ENCODE results near the gene CBY3. TPM values are rescaled to one million over a fixed set of nuclear protein-coding genes. Genes with fewer than 3 reads are reported as not detected.

Gene CBY3
- total and polyA plus RNA-seq, 2 of the 8 experiments (the other 6 are each of a cell fraction or from before 2014, with no cell fraction given), result 0.39 TPM

DNA sequence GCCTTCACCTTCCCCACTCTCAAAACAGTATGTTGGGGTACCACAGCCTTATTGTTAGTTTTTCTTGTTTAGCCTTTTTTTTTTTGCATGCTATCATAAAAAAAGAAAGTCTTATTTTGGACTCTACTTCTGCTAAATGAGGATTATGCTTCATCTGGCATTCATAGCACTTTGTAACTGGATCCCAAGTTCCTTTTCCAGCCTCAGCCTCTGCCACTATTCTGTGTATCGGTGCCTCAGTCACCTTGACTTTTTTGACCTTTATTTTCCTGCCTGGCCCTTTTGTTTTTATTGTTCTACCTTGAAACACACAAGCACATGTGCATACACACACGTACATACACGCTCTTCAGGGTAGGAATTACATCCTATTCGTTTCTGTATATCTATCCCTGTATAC, 43.3 kb upstream of the CBY3 start:
- POLR2A ChIA-PET (ENCODE audit: partially characterized antibody), result interaction anchor here (0.6 to 1.2 kb wide), 4 partner anchors 8 to 356 kb away, joined by 3 to 5 read pairs (median 4); partner anchors contain the start of genes HNRNPH1 and MAML1
- Histone ChIP-seq H4K8ac (ENCODE audit: extremely low read depth, insufficient read depth, low read length) (no peak overlapping the region), H2BK5ac (ENCODE audit: low read depth, low read length) (no peak overlapping the region), H3K14ac (ENCODE audit: insufficient read length) (no peak overlapping the region), H2BK12ac (ENCODE audit: low read depth, low read length) (no peak overlapping the region), H3K9me3 (ENCODE audit: insufficient read depth in 2 of 2, low read depth in 1 of 2, low read length in 1 of 2) (no peaks in the 10 kb centered on the region), H2AFZ (ENCODE audit: low read length) (no peak overlapping the region), H3K18ac (ENCODE audit: extremely low read depth, low read length) (no peak overlapping the region), H3K79me1 (ENCODE audit: low read depth, low read length) (no peaks in the 10 kb centered on the region; the same call in 1 of the 2 replicates), H2BK15ac (ENCODE audit: low read length) (no peak overlapping the region), H3K23ac (ENCODE audit: insufficient read length) (no peak overlapping the region), H3K27ac (ENCODE audit: low read depth, low read length) (no peak overlapping the region), H2BK120ac (replicated peaks; ENCODE audit: low read depth, low read length) (no peak overlapping the region), H3K23me2 (ENCODE audit: low read depth, low read length) (no peaks in the 10 kb centered on the region), H4K91ac (replicated peaks; ENCODE audit: insufficient read length, low read length) (no peak overlapping the region), H3K36me3 (ENCODE audit: control insufficient read depth in 2 of 4, insufficient read depth in 4 of 4, low read length in 3 of 4) (peaks cover 58 to 97% (median 82%) of the 10 kb centered on the region in 4 experiments), H3K56ac (replicated peaks; ENCODE audit: insufficient read length, low read depth, low read length) (no peak overlapping the region), H4K20me1 (replicated peaks in 1 of 2; ENCODE audit: control insufficient read depth in 1 of 2, insufficient read depth in 2 of 2, low read length in 2 of 2) (peaks cover under 1 to 5% of the 10 kb centered on the region in 2 experiments), H3K9ac (replicated peaks in 1 of 4; ENCODE audit: extremely low read depth in 1 of 4, low read depth in 3 of 4, low read length in 3 of 4) (no peak overlapping the region), H3K4ac (replicated peaks; ENCODE audit: insufficient read length, low read depth, low read length) (no peak overlapping the region), H4K5ac (ENCODE audit: insufficient read length, low read depth, low read length) (no peak overlapping the region), H3K79me2 (ENCODE audit: control insufficient read depth in 1 of 2, insufficient read depth in 2 of 2, low read length in 2 of 2) (peaks cover 0 to 2% of the 10 kb centered on the region in 2 experiments; a peak in 1 of 4 replicates), H3K4me1 (replicated peaks in 1 of 4; ENCODE audit: control insufficient read depth in 3 of 4, insufficient read depth in 4 of 4, low read length in 3 of 4) (no peaks in the 10 kb centered on the region), H3K27me3 (replicated peaks in 1 of 4; ENCODE audit: control insufficient read depth in 3 of 4, extremely low read depth in 1 of 4, insufficient read depth in 3 of 4, low read length in 3 of 4) (no peaks in the 10 kb centered on the region), H2AK5ac (ENCODE audit: low read depth, low read length) (no peak overlapping the region), H3K4me2 (ENCODE audit: insufficient read depth in 1 of 2, low read depth in 2 of 2, low read length in 2 of 2) (no peak overlapping the region), H3K4me3 (ENCODE audit: extremely low read depth in 1 of 4, insufficient read depth in 2 of 4, low read depth in 3 of 4, low read length in 4 of 4) (no peak overlapping the region), H2BK20ac (ENCODE audit: low read length) (no peak overlapping the region)
- FAIRE-seq (no peak), DNase-seq (ENCODE audit: low read depth in 1 of 2, low spot score in 2 of 2) (no peak)
- 91% methylated on average over 4 of the region's 4 CpGs; no CpG with 5 or more reads in 1 of the 2 experiments for WGBS, 2 experiments (ENCODE audit: extremely low coverage in 1 of 2, insufficient coverage in 1 of 2, insufficient read length in 1 of 2, insufficient replicate concordance in 2 of 2, low coverage in 1 of 2, low lambda C conversion rate in 2 of 2, missing lambda C conversion rate in 1 of 2)
- CTCF ChIA-PET (ENCODE audit: partially characterized antibody), result interaction anchor here (0.6 to 1.1 kb wide), 2 partner anchors 11 to 55 kb away, joined by 3 read pairs; no protein-coding TSS in a partner anchor
- TF ChIP-seq MAFK (IDR thresholded peaks at IDR 0.05; ENCODE audit: low read depth, low read length) (no peak), BACH1 (IDR thresholded peaks at IDR 0.05; ENCODE audit: low read length) (no peak), TBP (IDR thresholded peaks at IDR 0.05; ENCODE audit: low read depth, low read length) (no peak), BCL11A (IDR thresholded peaks at IDR 0.05; ENCODE audit: low read depth in 2 of 2, low read length in 2 of 2) (no peak), JUND (IDR thresholded peaks at IDR 0.05; ENCODE audit: low read length) (no peak), CREB1 (IDR thresholded peaks at IDR 0.05) (no peak), KDM4A (IDR thresholded peaks at IDR 0.05; ENCODE audit: low read depth, low read length, severe bottlenecking) (no peak), EGR1 (IDR thresholded peaks at IDR 0.05; ENCODE audit: borderline replicate concordance, low read depth, low read length) (no peak), GTF2F1 (IDR thresholded peaks at IDR 0.05; ENCODE audit: borderline replicate concordance, low read depth, low read length) (no peak), CTCF (IDR thresholded peaks at IDR 0.05; ENCODE audit: control extremely low read depth in 1 of 3, insufficient read depth in 1 of 3, low read depth in 1 of 3, low read length in 3 of 3) (no peak), ZNF274 (IDR thresholded peaks at IDR 0.05; ENCODE audit: borderline replicate concordance, extremely low read depth, low read length) (no peak)
- TF ChIP-seq, protein P1, sequence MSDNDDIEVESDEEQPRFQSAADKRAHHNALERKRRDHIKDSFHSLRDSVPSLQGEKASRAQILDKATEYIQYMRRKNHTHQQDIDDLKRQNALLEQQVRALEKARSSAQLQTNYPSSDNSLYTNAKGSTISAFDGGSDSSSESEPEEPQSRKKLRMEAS (IDR thresholded peaks at IDR 0.05), result no peak
